Measurements from ENCODE around the gene CPTP.

- TF ChIP-seq CTCF (IDR thresholded peaks at IDR 0.05) = no peak
- no peak for TF ChIP-seq POLR2A (IDR thresholded peaks at IDR 0.05)
Observed at GRCh38 chr1:1365875-1366698, 41.5 kb downstream of the CPTP start.

All from heart left ventricle (tissue), 13 donors.